ENCODE results near the gene RFX3.

- TF ChIP-seq SP1 (IDR thresholded peaks at IDR 0.05) (no peak), SP1 (CRISPR knock-in tag; IDR thresholded peaks at IDR 0.05) (no peak), CTCF (CRISPR knock-in tag; IDR thresholded peaks at IDR 0.05) (no peak), FOSL1 (CRISPR knock-in tag; IDR thresholded peaks at IDR 0.05; ENCODE audit: borderline replicate concordance) (no peak), EP300 (IDR thresholded peaks at IDR 0.05; ENCODE audit: low read depth in 2 of 2, low read length in 2 of 2) (no peak), EP300 (CRISPR knock-in tag; IDR thresholded peaks at IDR 0.05; ENCODE audit: borderline replicate concordance) (no peak), MAX (IDR thresholded peaks at IDR 0.05) (no peak), YY1 (IDR thresholded peaks at IDR 0.05; ENCODE audit: insufficient read depth, insufficient replicate concordance, low read depth, low read length) (no peak), ATF3 (CRISPR knock-in tag; IDR thresholded peaks at IDR 0.05) (no peak), THAP8 (CRISPR knock-in tag; IDR thresholded peaks at IDR 0.05; ENCODE audit: borderline replicate concordance) (no peak), ZNF121 (CRISPR knock-in tag; IDR thresholded peaks at IDR 0.05) (no peak)
Measured at GRCh38 chr9:3361116-3361515, 164.7 kb downstream of the RFX3 start.

Data from HepG2 (cell line).